Testis (tissue), 3 donors: ENCODE results near the gene CACNB3. TPM values are rescaled to one million over a fixed set of nuclear protein-coding genes. Genes with fewer than 3 reads are reported as not detected.
A peak's percentile ranks its signal among the peaks of the same experiment; 100 is the strongest.

ENCODE experiments used
- DNase-seq: peaks from one replicate; pipeline ENCODE4 v3.0.0-alpha.2; 2019
- H3K27ac ChIP-seq, 2 donors: fragments of 200-600 bp; sonication (generic); one replicate each; pipeline ENCODE4 v1.5.1; 2019
- H3K27me3 ChIP-seq: fragments of 200-600 bp; sonication (generic); one replicate; pipeline ENCODE4 v1.5.1; 2019
- H3K36me3 ChIP-seq: fragments of 200-600 bp; sonication (generic); one replicate; pipeline ENCODE4 v1.5.1; 2017; ENCODE audit warnings: low read depth; ENCODE audit errors: missing control alignments
- H3K4me1 ChIP-seq: fragments of 200-600 bp; sonication (generic); one replicate; pipeline ENCODE4 v1.5.1; 2019
- H3K4me3 ChIP-seq, 2 donors: fragments of 200-600 bp; sonication (generic); one replicate each; pipeline ENCODE4 v1.5.1; 2017 to 2019
- H3K9me3 ChIP-seq: fragments of 200-600 bp; sonication (generic); one replicate; pipeline ENCODE4 v1.5.1; 2017
- CTCF ChIP-seq, 3 experiments: fragments of 450-650 bp in 2 of 3; fragments of 200-600 bp in 1 of 3; sonication (generic) in 1 of 3; IDR thresholded peaks; one replicate each; pipeline ENCODE4 v1.5.1; 2016 to 2019; ENCODE audit warnings: antibody characterized with exemption in 3 of 3, mild to moderate bottlenecking in 2 of 3, moderate library complexity in 1 of 3
- POLR2A ChIP-seq: fragments of 450-650 bp; IDR thresholded peaks from one replicate; pipeline ENCODE4 v1.6.1; 2017; ENCODE audit warnings: antibody characterized with exemption, mild to moderate bottlenecking, moderate library complexity
- WGBS, 2 donors: methylation state at CpG; one replicate each; pipeline ENCODE4 v1.1.5; 2018; 5-methylcytosine and 5-hydroxymethylcytosine counted together
- intact Hi-C: fragments of 100-400 bp; cut with DNase I; formaldehyde crosslinking; loops from one replicate; pipeline ENCODE4 v1.15.1; 2023; ENCODE audit warnings: low total_unique reads
- polyA plus RNA-seq: library from polyadenylated mRNA; stranded (reverse); fragments of 350-450 nt; fragmentation: Illumina TruSeq; extraction: RNeasy Lipid Tissue Mini Kit (QIAGEN cat#74804); gene quantifications from one replicate; pipeline ENCODE4 v1.2.3, GENCODE V29; 2014; ENCODE audit warnings: low read depth, low replicate concordance; ENCODE audit not compliant: insufficient read depth
- total RNA-seq, 2 donors: library from RNA; depleted of rRNA; stranded (reverse); fragments of >200 nt; gene quantifications; one replicate each; pipeline ENCODE4 v1.2.3, GENCODE V29; 2016

CACNB3 gene
- total and polyA plus RNA-seq, 3 donors from 2014 or later: 17.2 to 20.1 (median 19.3) TPM

GRCh38 chr12:48800971-48801370 lies 17.3 kb upstream of the CACNB3 start:
- no peak overlapping the region for H3K4me3 ChIP-seq
- no peak for TF ChIP-seq CTCF (IDR thresholded peaks at IDR 0.05)
- TF ChIP-seq POLR2A: no peak
- intact Hi-C loops: no loop called here
- H3K27me3 ChIP-seq: no peaks in the 10 kb centered on the region
- no peaks in the 10 kb centered on the region for H3K9me3 ChIP-seq
- 79 to 93% methylated on average over 6 to 14 of the region's 14 CpGs for WGBS, 2 donors
- no peak overlapping the region for H3K27ac ChIP-seq
- H3K4me1 ChIP-seq: no peaks in the 10 kb centered on the region
- DNase-seq: no peak
- H3K36me3 ChIP-seq: no peaks in the 10 kb centered on the region

- Histone ChIP-seq H3K36me3 (no peaks in the 10 kb centered on the region), H3K9me3 (no peaks in the 10 kb centered on the region), H3K27ac (no peak overlapping the region), H3K4me1 (no peaks in the 10 kb centered on the region), H3K4me3 (no peak overlapping the region), H3K27me3 (no peaks in the 10 kb centered on the region)
- WGBS, 2 donors: 76 to 86% methylated on average over 1 of the region's 1 CpG
- TF ChIP-seq POLR2A: no peak
- TF ChIP-seq CTCF (IDR thresholded peaks at IDR 0.05): no peak
- no peak for DNase-seq
- intact Hi-C loops: no loop called here
Measured at GRCh38 chr12:48803675-48804074, 14.6 kb upstream of the CACNB3 start.

- TF ChIP-seq CTCF (IDR thresholded peaks at IDR 0.05): no peak
- no peak for TF ChIP-seq POLR2A
- intact Hi-C loops: no loop called here
- peaks cover 24% of the 10 kb centered on the region for H3K4me1 ChIP-seq
- 86 to 92% methylated on average over 3 of the region's 3 CpGs for WGBS, 2 donors
- no peaks in the 10 kb centered on the region for H3K27me3 ChIP-seq
- DNase-seq: no peak
- no peaks in the 10 kb centered on the region for H3K9me3 ChIP-seq
- no peak overlapping the region for H3K27ac ChIP-seq
- H3K4me3 ChIP-seq: no peak overlapping the region
- H3K36me3 ChIP-seq: no peaks in the 10 kb centered on the region
Measured at GRCh38 chr12:48807981-48808380, 10.3 kb upstream of the CACNB3 start.

GRCh38 chr12:48810903-48811431 lies 7.3 kb upstream of the CACNB3 start:
- H3K4me3 ChIP-seq: no peak overlapping the region
- TF ChIP-seq POLR2A (no peak), CTCF (IDR thresholded peaks at IDR 0.05) (no peak)
- H3K27me3 ChIP-seq: no peaks in the 10 kb centered on the region
- intact Hi-C loops: no loop called here
- WGBS, 2 donors: 21 to 48% methylated on average over 5 of the region's 5 CpGs
- H3K4me1 ChIP-seq: peaks cover 28% of the 10 kb centered on the region
- no peaks in the 10 kb centered on the region for H3K9me3 ChIP-seq
- H3K27ac ChIP-seq: peak overlapping the region; percentile 29 to 36
- DNase-seq: peak; percentile 47
- no peaks in the 10 kb centered on the region for H3K36me3 ChIP-seq

- peak overlapping the region; percentile 29 to 36 for H3K27ac ChIP-seq
- TF ChIP-seq CTCF (IDR thresholded peaks at IDR 0.05) (no peak), POLR2A (no peak)
- H3K4me1 ChIP-seq: peaks cover 30% of the 10 kb centered on the region
- H3K9me3 ChIP-seq: no peaks in the 10 kb centered on the region
- no peak overlapping the region for H3K4me3 ChIP-seq
- intact Hi-C loops: no loop called here
- DNase-seq: no peak
- 68 to 84% methylated on average over 5 of the region's 5 CpGs for WGBS, 2 donors
- H3K27me3 ChIP-seq: no peaks in the 10 kb centered on the region
- no peaks in the 10 kb centered on the region for H3K36me3 ChIP-seq
Measured at GRCh38 chr12:48811437-48812090, 6.7 kb upstream of the CACNB3 start.
